ENCODE data around the gene RBBP8NL.

- TF ChIP-seq CTCF (IDR thresholded peaks at IDR 0.05): no peak
- no peak for TF ChIP-seq POLR2A (IDR thresholded peaks at IDR 0.05)
Measured at GRCh38 chr20:62389601-62390087, 37.7 kb downstream of the RBBP8NL start.
